NCI-H146 treated with DMSO at 0.1 percent for 48 hours (cell line): ENCODE results near the gene MYO5B.
"Not testable (repeated sequence)": the region's sequence is repeated elsewhere in the genome, so short reads cannot be mapped to it uniquely, and the experiment has no call there.

Experiments used
- DNase-seq: peaks from one replicate; lab custom pipeline; 2025; ENCODE audit not compliant: unreplicated experiment; lab: John Stamatoyannopoulos, UW

The MYO5B gene

GRCh38 chr18:50107468-50107977 is 87.4 kb downstream of the MYO5B start:
- no peak for DNase-seq

GRCh38 chr18:50105027-50105426 is 89.9 kb downstream of the MYO5B start:
- DNase-seq: no peak

GRCh38 chr18:50104421-50104820 is 90.5 kb downstream of the MYO5B start:
- DNase-seq: no peak

GRCh38 chr18:50099725-50100407 is 95.1 kb downstream of the MYO5B start:
- DNase-seq: no peak

- DNase-seq: no peak
These were observed 97.2 kb downstream of the MYO5B start for GRCh38 chr18:50097702-50098101.

- no peak for DNase-seq
These were observed 98.0 kb downstream of the MYO5B start for GRCh38 chr18:50096766-50097435.

- not testable (repeated sequence) for DNase-seq
These were observed 100.2 kb downstream of the MYO5B start for GRCh38 chr18:50094786-50095185.

- DNase-seq: no peak
These were observed 100.7 kb downstream of the MYO5B start for GRCh38 chr18:50094221-50094773.

GRCh38 chr18:50093366-50094064 is 101.4 kb downstream of the MYO5B start:
- DNase-seq: no peak

- no peak for DNase-seq
These were observed 102.6 kb downstream of the MYO5B start for GRCh38 chr18:50092245-50092805.

GRCh38 chr18:50091509-50092244 is 103.3 kb downstream of the MYO5B start:
- no peak for DNase-seq

- no peak for DNase-seq
These were observed 104.3 kb downstream of the MYO5B start for GRCh38 chr18:50090370-50091312.

- no peak for DNase-seq
These were observed 105.2 kb downstream of the MYO5B start for GRCh38 chr18:50089702-50090101.

GRCh38 chr18:50083708-50084107 is 111.2 kb downstream of the MYO5B start:
- no peak for DNase-seq

- DNase-seq: no peak
These were observed 113.9 kb downstream of the MYO5B start for GRCh38 chr18:50080932-50081560.

- no peak for DNase-seq
These were observed 114.6 kb downstream of the MYO5B start for GRCh38 chr18:50080316-50080715.

- no peak for DNase-seq
These were observed 115.2 kb downstream of the MYO5B start for GRCh38 chr18:50079571-50080295.

- no peak for DNase-seq
These were observed 118.7 kb downstream of the MYO5B start for GRCh38 chr18:50076277-50076676.
